Aorta (tissue), 5 donors: ENCODE results near the gene PAQR8. TPM values are rescaled to one million over a fixed set of nuclear protein-coding genes. Genes with fewer than 3 reads are reported as not detected.

ENCODE experiments used
- ATAC-seq: fragments of 200-7000 bp; cut with Tn5 transposase; one replicate; pipeline ENCODE4 v1.9.1; 2022; ENCODE audit warnings: moderate library complexity; ENCODE audit not compliant: low FRiP score
- DNase-seq, 2 donors: peaks; one replicate each; pipeline ENCODE4 v3.0.0-alpha.2; 2020
- H3K27ac ChIP-seq, 2 donors: one replicate each; pipeline ENCODE4 v1.5.1; 2013; ENCODE audit warnings: low read length in 2 of 2, mild to moderate bottlenecking in 2 of 2, moderate library complexity in 2 of 2, control low read depth in 1 of 2, inconsistent platforms in 1 of 2, low read depth in 1 of 2
- H3K27me3 ChIP-seq, 2 donors: one replicate each; pipeline ENCODE4 v1.6.1; 2013; ENCODE audit warnings: control low read depth in 1 of 2, low read length in 1 of 2, mild to moderate bottlenecking in 1 of 2, moderate library complexity in 1 of 2; ENCODE audit not compliant: insufficient read depth in 2 of 2, control insufficient read depth in 1 of 2
- H3K36me3 ChIP-seq, 2 donors: one replicate each; pipeline ENCODE4 v1.6.1; 2013; ENCODE audit warnings: control low read depth in 1 of 2, low read length in 1 of 2, mild to moderate bottlenecking in 1 of 2; ENCODE audit not compliant: insufficient read depth in 2 of 2, control insufficient read depth in 1 of 2
- H3K4me1 ChIP-seq, 2 donors: one replicate each; pipeline ENCODE4 v1.6.1; 2013; ENCODE audit warnings: low read length in 2 of 2, control low read depth in 1 of 2, mild to moderate bottlenecking in 1 of 2, moderate library complexity in 1 of 2; ENCODE audit not compliant: insufficient read depth in 2 of 2, control insufficient read depth in 1 of 2
- H3K4me3 ChIP-seq, 2 donors: one replicate each; pipeline ENCODE4 v1.5.1; 2013; ENCODE audit warnings: low read length in 2 of 2, control low read depth in 1 of 2, mild to moderate bottlenecking in 1 of 2
- H3K9me3 ChIP-seq: one replicate; pipeline ENCODE4 v1.6.1; 2013; ENCODE audit warnings: mild to moderate bottlenecking, low read length; ENCODE audit not compliant: control insufficient read depth
- WGBS, 2 donors: extraction: QIAGEN DNeasy Blood & Tissue Kit; methylation state at CpG; one replicate each; pipeline ENCODE4 v1.1.7; 2013; 5-methylcytosine and 5-hydroxymethylcytosine counted together
- intact Hi-C, 2 donors: fragments of 100-400 bp; cut with DNase I; formaldehyde crosslinking; loops; one replicate each; pipeline versions ENCODE4 v1.14.2 to v1.15.0; 2022
- polyA plus RNA-seq, 2 donors: library from polyadenylated mRNA; stranded (reverse); fragments of 200-250 nt; gene quantifications; one replicate each; pipeline ENCODE4 v1.2.3, GENCODE V29; 2013
- total RNA-seq, 2 donors: library from RNA; stranded (reverse); fragmentation: NEBNext Ultra II Directional; extraction: Animal tissue kit (Norgen Biotek cat#: 25700); gene quantifications; one replicate each; pipeline ENCODE4 v1.2.1, GENCODE V29; 2021
- donor health status: healthy with polysubstance abuse.
- donor health status: Bipolar disorder and iron deficiency.
- donor health status: DM: no; HTN: no; CAD: no.
- donor health status: DM: no; HTN: no; CAD: no.
- donor health status: DM: yes; HTN: yes; CAD: no.

The PAQR8 gene
- total and polyA plus RNA-seq, 4 donors, result 1.7 to 6.5 (median 3.6) TPM

- no peak overlapping the region for H3K27ac ChIP-seq
- ATAC-seq (no peak), DNase-seq (no peak)
- 97 to 100% methylated on average over 1 of the region's 1 CpG for WGBS, 2 donors
- H3K27me3 ChIP-seq, result no peaks in the 10 kb centered on the region
- intact Hi-C loops, result no loop called here
- no peak overlapping the region for H3K4me3 ChIP-seq
- no peaks in the 10 kb centered on the region for H3K36me3 ChIP-seq
- no peaks in the 10 kb centered on the region for H3K4me1 ChIP-seq
- no peaks in the 10 kb centered on the region for H3K9me3 ChIP-seq
Observed at GRCh38 chr6:52393780-52394179, 31.8 kb downstream of the PAQR8 start.

- H3K9me3 ChIP-seq, result no peaks in the 10 kb centered on the region
- H3K27ac ChIP-seq, result no peak overlapping the region
- no peaks in the 10 kb centered on the region for H3K36me3 ChIP-seq
- ATAC-seq, result no peak
- 84 to 86% methylated on average over 4 of the region's 4 CpGs for WGBS, 2 donors
- intact Hi-C loops, result no loop called here
- no peak overlapping the region for H3K4me3 ChIP-seq
- H3K27me3 ChIP-seq, result no peaks in the 10 kb centered on the region
- H3K4me1 ChIP-seq, result no peaks in the 10 kb centered on the region
- no peak for DNase-seq
Observed at GRCh38 chr6:52394251-52394666, 32.3 kb downstream of the PAQR8 start.

GRCh38 chr6:52395969-52396368 is 34.0 kb downstream of the PAQR8 start:
- no peaks in the 10 kb centered on the region for H3K4me1 ChIP-seq
- DNase-seq (no peak), ATAC-seq (no peak)
- whole genome bisulfite sequencing, 2 donors, result 87 to 88% methylated on average over 2 of the region's 2 CpGs
- H3K9me3 ChIP-seq, result no peaks in the 10 kb centered on the region
- intact Hi-C loops, result loop anchor here in 1 of 2 donors (5.0 kb wide), 1 partner anchor 109 kb away; no protein-coding TSS in a partner anchor
- no peaks in the 10 kb centered on the region for H3K36me3 ChIP-seq
- no peak overlapping the region for H3K27ac ChIP-seq
- H3K27me3 ChIP-seq, result no peaks in the 10 kb centered on the region
- H3K4me3 ChIP-seq, result no peak overlapping the region

- WGBS, 2 donors, result 35 to 36% methylated on average over 3 of the region's 3 CpGs
- Histone ChIP-seq H3K27ac (no peak overlapping the region), H3K27me3 (no peaks in the 10 kb centered on the region), H3K36me3 (no peaks in the 10 kb centered on the region), H3K9me3 (no peaks in the 10 kb centered on the region), H3K4me3 (no peak overlapping the region), H3K4me1 (no peaks in the 10 kb centered on the region)
- ATAC-seq (peak; percentile 68), DNase-seq (no peak)
- intact Hi-C loops, result loop anchor here (2.0 to 5.0 kb wide), 2 partner anchors 112 to 115 kb away; partner anchors contain the start of gene MCM3 (in 1 of the 2)
Observed at GRCh38 chr6:52399511-52400312, 37.8 kb downstream of the PAQR8 start.

- H3K36me3 ChIP-seq, result no peaks in the 10 kb centered on the region
- H3K27ac ChIP-seq, result no peak overlapping the region
- no peaks in the 10 kb centered on the region for H3K27me3 ChIP-seq
- no peak for DNase-seq
- no peaks in the 10 kb centered on the region for H3K4me1 ChIP-seq
- H3K9me3 ChIP-seq, result no peaks in the 10 kb centered on the region
- no peak for ATAC-seq
- 69 to 77% methylated on average over 2 of the region's 2 CpGs for WGBS, 2 donors
- intact Hi-C loops, result no loop called here
- H3K4me3 ChIP-seq, result no peak overlapping the region
Observed at GRCh38 chr6:52400313-52401041, 38.5 kb downstream of the PAQR8 start.

- no peak overlapping the region for H3K27ac ChIP-seq
- ATAC-seq, result peak; percentile 52
- H3K36me3 ChIP-seq, result no peaks in the 10 kb centered on the region
- H3K4me3 ChIP-seq, result no peak overlapping the region
- H3K4me1 ChIP-seq, result no peaks in the 10 kb centered on the region
- H3K9me3 ChIP-seq, result no peaks in the 10 kb centered on the region
- no peaks in the 10 kb centered on the region for H3K27me3 ChIP-seq
- intact Hi-C loops, result no loop called here
- 97 to 98% methylated on average over 26 of the region's 26 CpGs for WGBS, 2 donors
- DNase-seq, result no peak
Observed at GRCh38 chr6:52403086-52403485, 41.1 kb downstream of the PAQR8 start.

- Histone ChIP-seq H3K9me3 (no peaks in the 10 kb centered on the region), H3K27me3 (no peaks in the 10 kb centered on the region), H3K36me3 (no peaks in the 10 kb centered on the region), H3K4me3 (no peak overlapping the region), H3K27ac (no peak overlapping the region), H3K4me1 (no peaks in the 10 kb centered on the region)
- DNase-seq (no peak), ATAC-seq (no peak)
- WGBS, 2 donors, result 86 to 88% methylated on average over 9 of the region's 9 CpGs
- intact Hi-C loops, result no loop called here
Observed at GRCh38 chr6:52403627-52404026, 41.7 kb downstream of the PAQR8 start.

GRCh38 chr6:52405243-52405642 is 43.3 kb downstream of the PAQR8 start:
- intact Hi-C loops, result no loop called here
- no peaks in the 10 kb centered on the region for H3K4me1 ChIP-seq
- no peak overlapping the region for H3K27ac ChIP-seq
- H3K27me3 ChIP-seq, result no peaks in the 10 kb centered on the region
- ATAC-seq, result no peak
- no peaks in the 10 kb centered on the region for H3K9me3 ChIP-seq
- DNase-seq, result no peak
- 83 to 91% methylated on average over 1 of the region's 1 CpG for WGBS, 2 donors
- no peaks in the 10 kb centered on the region for H3K36me3 ChIP-seq
- H3K4me3 ChIP-seq, result no peak overlapping the region

- intact Hi-C loops, result no loop called here
- Histone ChIP-seq H3K27ac (no peak overlapping the region), H3K9me3 (no peaks in the 10 kb centered on the region), H3K27me3 (no peaks in the 10 kb centered on the region), H3K4me1 (no peaks in the 10 kb centered on the region), H3K4me3 (no peak overlapping the region), H3K36me3 (no peaks in the 10 kb centered on the region)
- ATAC-seq, result no peak
- DNase-seq, result no peak
Observed at GRCh38 chr6:52407467-52407866, 45.5 kb downstream of the PAQR8 start.
